ENCODE measurements around the gene NKD1. TPM values are rescaled to one million over a fixed set of nuclear protein-coding genes. Genes with fewer than 3 reads are reported as not detected.

The NKD1 gene
- total RNA-seq, 1 experiment from 2014 or later, result 14.2 TPM

GRCh38 chr16:50694206-50694605 is 146.0 kb downstream of the NKD1 start:
- DNase-seq (ENCODE audit: low read depth), result no peak

DNA sequence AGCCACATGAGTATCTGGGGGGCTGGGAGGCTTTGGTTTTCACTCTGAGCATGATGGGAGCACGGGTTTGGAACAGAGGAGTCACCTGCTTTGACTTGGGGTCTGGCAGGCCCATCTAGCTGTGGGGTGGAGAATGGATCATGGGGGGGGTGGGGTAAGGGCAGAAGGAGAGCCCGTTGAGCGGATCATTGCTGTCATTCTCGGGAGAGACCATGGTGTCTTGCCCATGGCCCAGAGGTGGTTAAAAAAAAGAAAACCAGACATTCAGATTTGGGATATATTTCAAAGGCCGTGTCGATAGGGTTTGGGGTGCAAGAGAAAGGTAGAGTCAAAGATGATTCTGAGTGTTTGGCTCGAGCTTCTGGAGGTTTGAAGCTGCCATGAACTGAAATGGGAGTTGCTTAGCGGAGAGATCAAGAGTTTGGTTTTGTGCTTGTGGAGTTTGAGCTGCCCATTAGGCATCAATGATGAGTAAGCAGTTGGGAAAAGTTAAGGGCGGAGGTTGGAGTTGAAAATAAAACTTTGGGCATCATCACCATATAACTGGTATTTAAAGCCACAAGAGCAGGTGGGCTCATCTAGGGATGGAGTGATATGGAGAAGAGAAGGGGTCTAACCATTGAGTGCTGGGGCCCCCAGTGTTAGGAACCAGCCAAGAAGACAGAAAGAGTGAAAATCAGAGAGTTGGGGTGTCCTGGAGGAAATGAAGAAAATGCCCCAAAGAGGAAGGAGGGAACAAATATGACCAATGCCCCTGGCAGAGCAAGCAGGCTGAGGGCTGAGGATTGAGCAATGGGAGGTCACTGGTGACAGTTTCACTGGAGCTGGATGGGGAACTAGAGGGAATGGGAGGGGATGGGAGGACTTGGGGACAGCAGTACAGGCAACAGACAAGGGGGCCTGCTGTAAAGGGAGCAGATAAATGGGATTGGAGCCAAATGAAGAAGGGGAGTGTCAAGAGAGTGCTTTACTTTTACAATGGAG is 147.1 kb downstream of the NKD1 start:
- DNase-seq (ENCODE audit: low read depth), result no peak

- no peak for DNase-seq (ENCODE audit: low read depth)
Observed at GRCh38 chr16:50696126-50696525, 147.9 kb downstream of the NKD1 start.

DNA sequence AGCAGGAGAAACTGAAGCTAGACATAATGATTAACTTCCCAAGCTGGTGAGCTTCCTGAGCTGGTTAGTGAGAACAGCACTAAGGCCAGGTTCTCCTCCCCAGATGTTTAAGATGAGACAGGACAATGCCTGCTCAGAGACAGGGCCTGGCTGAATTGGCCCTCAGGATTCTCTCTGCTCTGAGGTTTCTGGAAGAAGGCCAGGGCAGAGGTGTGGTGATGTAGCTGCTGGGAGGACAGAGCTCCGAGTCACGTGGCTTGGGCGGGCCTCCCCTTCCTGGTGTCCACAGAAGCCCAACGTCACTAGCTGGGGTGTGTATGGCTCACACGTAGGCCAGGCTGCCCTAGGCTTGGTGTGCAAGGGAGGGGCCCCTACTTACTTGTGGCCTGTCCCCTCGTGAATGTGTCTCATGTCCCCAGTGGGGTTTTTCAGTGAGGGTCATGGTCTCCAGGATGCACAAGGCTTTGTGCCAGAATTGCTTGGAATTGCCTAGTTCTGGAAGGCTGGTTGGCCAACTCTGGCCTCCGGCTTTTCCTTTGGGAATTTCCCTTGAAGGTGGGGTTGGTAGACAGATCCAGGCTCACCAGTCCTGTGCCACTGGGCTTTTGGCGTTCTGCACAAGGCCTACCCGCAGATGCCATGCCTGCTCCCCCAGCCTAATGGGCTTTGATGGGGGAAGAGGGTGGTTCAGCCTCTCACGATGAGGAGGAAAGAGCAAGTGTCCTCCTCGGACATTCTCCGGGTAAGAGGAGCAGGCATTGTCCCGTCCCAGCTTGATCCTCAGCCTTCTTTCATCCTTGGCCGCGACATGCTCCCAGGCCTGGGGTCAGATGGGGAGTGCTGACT is 148.6 kb downstream of the NKD1 start:
- peak; percentile 98 for DNase-seq (ENCODE audit: low read depth)

DNA sequence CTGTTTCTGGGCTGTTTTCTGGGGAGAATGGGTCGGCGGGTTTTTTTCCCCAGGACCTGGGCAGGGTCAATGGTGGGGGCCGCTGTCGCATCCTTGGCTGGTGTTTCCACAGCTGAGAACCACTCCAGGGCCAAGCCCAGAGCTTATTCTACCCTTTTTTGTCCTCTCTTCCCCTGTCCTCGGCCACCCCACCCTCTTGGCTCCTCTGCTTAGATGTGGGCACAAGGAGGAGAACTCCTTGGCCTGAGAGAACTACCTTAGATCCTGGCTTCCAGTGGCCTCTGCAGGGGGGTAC is 149.2 kb downstream of the NKD1 start:
- no peak for DNase-seq (ENCODE audit: low read depth)

- DNase-seq (ENCODE audit: low read depth), result peak; percentile 89
Observed at GRCh38 chr16:50697881-50698767, 149.9 kb downstream of the NKD1 start.

Other genes starting within 250 kb of the NKD1 start
- gene BRD7, start 179.4 kb upstream of the NKD1 start, total RNA-seq (2014; rRNA removed; shearing (Covaris generic)), result 45.1 and 64.5 TPM in 2 replicates
- gene SNX20, start 132.9 kb downstream of the NKD1 start, total RNA-seq (2014; rRNA removed; shearing (Covaris generic)), result not detected in 2 replicates
- gene NOD2, start 145.2 kb downstream of the NKD1 start, total RNA-seq (2014; rRNA removed; shearing (Covaris generic)), result 2.8 and 3.1 TPM in 2 replicates
- gene CYLD, start 193.7 kb downstream of the NKD1 start, total RNA-seq (2014; rRNA removed; shearing (Covaris generic)), result 39.3 and 39.5 TPM in 2 replicates

Data from RPMI7951 (cell line).